SH-SY5Y (cell line): ENCODE results near the gene ITGBL1.

Experiments used
- GATA2 ChIP-seq: IDR thresholded peaks from 2 replicates; pipeline ENCODE4 v1.6.1; 2011; ENCODE audit warnings: mild to moderate bottlenecking, low read depth, low read length
- GATA3 ChIP-seq: IDR thresholded peaks from 2 replicates; pipeline ENCODE4 v1.6.1; 2011; ENCODE audit warnings: low read depth, mild to moderate bottlenecking, low read length, moderate library complexity

The ITGBL1 gene

GRCh38 chr13:101481421-101481820, 28.9 kb downstream of the ITGBL1 start:
- TF ChIP-seq GATA2 (no peak), GATA3 (no peak)

- no peak for TF ChIP-seq GATA2
- TF ChIP-seq GATA3, result no peak
Observed at GRCh38 chr13:101486708-101487437, 34.4 kb downstream of the ITGBL1 start.

- TF ChIP-seq GATA2 (no peak), GATA3 (no peak)
Observed at GRCh38 chr13:101487438-101487830, 35.0 kb downstream of the ITGBL1 start.

- TF ChIP-seq GATA3 (no peak), GATA2 (no peak)
Observed at GRCh38 chr13:101488734-101489133, 36.3 kb downstream of the ITGBL1 start.

- no peak; the same call in 1 of the 2 replicates for TF ChIP-seq GATA2
- TF ChIP-seq GATA3, result no peak
Observed at GRCh38 chr13:101489643-101490405, 37.3 kb downstream of the ITGBL1 start.

GRCh38 chr13:101490406-101491015, 38.0 kb downstream of the ITGBL1 start:
- no peak for TF ChIP-seq GATA3
- TF ChIP-seq GATA2, result no peak

GRCh38 chr13:101492251-101492910, 39.9 kb downstream of the ITGBL1 start:
- TF ChIP-seq GATA2 (no peak), GATA3 (no peak)

GRCh38 chr13:101493541-101493940, 41.1 kb downstream of the ITGBL1 start:
- no peak for TF ChIP-seq GATA3
- no peak for TF ChIP-seq GATA2

- TF ChIP-seq GATA2 (no peak), GATA3 (no peak)
Observed at GRCh38 chr13:101499406-101499805, 46.9 kb downstream of the ITGBL1 start.

GRCh38 chr13:101502618-101503017, 50.1 kb downstream of the ITGBL1 start:
- no peak for TF ChIP-seq GATA2
- no peak for TF ChIP-seq GATA3

GRCh38 chr13:101511161-101511560, 58.7 kb downstream of the ITGBL1 start:
- TF ChIP-seq GATA3, result no peak
- TF ChIP-seq GATA2, result no peak

GRCh38 chr13:101511766-101512165, 59.3 kb downstream of the ITGBL1 start:
- TF ChIP-seq GATA2 (no peak), GATA3 (no peak)

GRCh38 chr13:101512650-101513049, 60.2 kb downstream of the ITGBL1 start:
- TF ChIP-seq GATA3 (no peak), GATA2 (no peak)

GRCh38 chr13:101514100-101514499, 61.6 kb downstream of the ITGBL1 start:
- TF ChIP-seq GATA3, result peak; percentile 53; the same call in 1 of the 2 replicates
- no peak for TF ChIP-seq GATA2

GRCh38 chr13:101514695-101515275, 62.3 kb downstream of the ITGBL1 start:
- TF ChIP-seq GATA2 (no peak), GATA3 (no peak)
